Stimulated activated CD4-positive, alpha-beta T cell treated with anti-CD3 and anti-CD28 coated beads, TNF-alpha, amount 100 ng/mL, for 24 hours (primary cell): ENCODE measurements around the gene CCER1.

Experiments used
- DNase-seq, 3 experiments: peaks; one replicate each; pipeline ENCODE4 v3.0.0-alpha.2; 2020; ENCODE audit warnings: low read depth in 3 of 3

CCER1 gene

DNA sequence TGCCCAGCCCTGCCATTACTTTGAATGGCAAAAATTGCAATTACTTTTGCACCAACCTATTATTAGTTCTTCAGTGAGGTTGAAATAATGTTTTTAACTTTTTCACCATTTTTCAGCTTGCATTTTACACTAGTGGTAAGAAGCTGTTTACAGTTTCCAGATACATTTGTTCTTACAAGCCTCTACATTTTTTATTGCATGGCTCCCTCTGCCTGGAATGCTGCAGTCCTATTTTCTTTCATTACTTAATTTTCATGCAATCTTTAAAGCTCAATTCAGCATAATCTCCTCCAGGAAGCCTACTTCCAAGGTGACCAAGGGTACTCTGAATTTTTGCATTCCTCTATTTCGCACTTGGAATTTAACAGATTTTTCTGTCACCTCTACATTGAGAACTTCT is 33.4 kb downstream of the CCER1 start:
- DNase-seq: no peak

- no peak for DNase-seq
These were observed 34.8 kb downstream of the CCER1 start for GRCh38 chr12:90920222-90920621.

- DNase-seq: no peak
These were observed 37.5 kb downstream of the CCER1 start for GRCh38 chr12:90917431-90917830.

DNA sequence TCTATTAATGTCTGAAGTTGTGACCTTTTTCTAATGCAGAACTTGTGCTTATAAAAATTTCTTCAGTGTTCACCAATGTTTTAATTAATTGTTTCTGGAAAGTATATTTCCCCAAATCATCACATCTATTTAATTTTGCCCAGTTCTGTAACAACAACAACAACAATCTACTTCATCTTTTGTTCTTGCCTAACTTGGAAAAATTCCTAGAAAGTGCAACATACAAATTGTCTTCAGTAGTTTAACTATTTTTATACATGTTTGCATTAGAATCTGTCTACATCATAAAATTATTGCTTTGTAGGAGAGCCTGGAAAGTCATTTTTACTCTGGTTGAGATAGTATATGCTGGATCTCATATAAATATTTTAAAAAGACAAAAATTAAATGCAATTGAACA is 38.5 kb downstream of the CCER1 start:
- DNase-seq: no peak

- DNase-seq: no peak
These were observed 39.6 kb downstream of the CCER1 start for GRCh38 chr12:90915353-90915752.

- DNase-seq: no peak
These were observed 44.0 kb downstream of the CCER1 start for GRCh38 chr12:90910958-90911357.

- no peak for DNase-seq
These were observed 45.8 kb downstream of the CCER1 start for GRCh38 chr12:90909069-90909770.

DNA sequence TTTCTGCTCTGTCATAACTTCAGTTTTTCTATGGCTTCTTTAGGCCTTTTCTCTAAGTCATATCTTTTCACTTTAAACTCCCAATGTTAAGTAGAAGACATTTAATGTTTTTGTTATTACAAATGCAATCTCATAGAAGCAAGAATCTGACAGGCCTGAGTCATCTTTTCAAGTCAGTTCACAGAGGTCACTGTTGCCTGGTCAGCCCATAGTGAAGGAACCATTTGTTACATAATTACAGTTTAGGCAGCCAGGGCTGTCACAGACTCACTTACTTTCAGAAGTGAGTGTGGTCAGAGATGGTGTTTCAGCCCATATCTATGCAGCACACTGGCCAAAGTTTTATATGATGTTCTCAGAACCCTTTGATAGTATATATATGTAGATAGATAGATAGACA is 46.5 kb downstream of the CCER1 start:
- DNase-seq: no peak

GRCh38 chr12:90905691-90906370 is 49.1 kb downstream of the CCER1 start:
- no peak for DNase-seq

DNA sequence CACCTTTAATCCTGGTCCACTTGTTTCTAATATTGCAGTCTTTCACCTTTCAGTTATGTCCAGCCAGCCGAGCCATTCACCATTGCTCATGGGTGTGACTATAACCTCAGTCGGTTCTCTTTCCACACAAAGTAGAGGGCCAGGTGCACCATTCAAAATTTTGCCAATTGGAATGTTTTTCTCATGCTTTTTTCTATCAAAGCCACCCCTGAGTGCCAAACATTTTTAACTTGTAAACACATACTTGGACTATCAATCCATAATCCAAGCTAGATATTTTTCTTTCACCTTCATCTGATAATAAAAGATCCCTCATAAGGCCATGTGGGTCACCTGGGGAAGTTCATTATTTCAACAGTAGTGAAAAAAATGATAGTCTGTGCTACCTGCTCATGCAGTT is 52.4 kb downstream of the CCER1 start:
- no peak for DNase-seq
